ENCODE measurements around the gene ATP8B4.

DNA sequence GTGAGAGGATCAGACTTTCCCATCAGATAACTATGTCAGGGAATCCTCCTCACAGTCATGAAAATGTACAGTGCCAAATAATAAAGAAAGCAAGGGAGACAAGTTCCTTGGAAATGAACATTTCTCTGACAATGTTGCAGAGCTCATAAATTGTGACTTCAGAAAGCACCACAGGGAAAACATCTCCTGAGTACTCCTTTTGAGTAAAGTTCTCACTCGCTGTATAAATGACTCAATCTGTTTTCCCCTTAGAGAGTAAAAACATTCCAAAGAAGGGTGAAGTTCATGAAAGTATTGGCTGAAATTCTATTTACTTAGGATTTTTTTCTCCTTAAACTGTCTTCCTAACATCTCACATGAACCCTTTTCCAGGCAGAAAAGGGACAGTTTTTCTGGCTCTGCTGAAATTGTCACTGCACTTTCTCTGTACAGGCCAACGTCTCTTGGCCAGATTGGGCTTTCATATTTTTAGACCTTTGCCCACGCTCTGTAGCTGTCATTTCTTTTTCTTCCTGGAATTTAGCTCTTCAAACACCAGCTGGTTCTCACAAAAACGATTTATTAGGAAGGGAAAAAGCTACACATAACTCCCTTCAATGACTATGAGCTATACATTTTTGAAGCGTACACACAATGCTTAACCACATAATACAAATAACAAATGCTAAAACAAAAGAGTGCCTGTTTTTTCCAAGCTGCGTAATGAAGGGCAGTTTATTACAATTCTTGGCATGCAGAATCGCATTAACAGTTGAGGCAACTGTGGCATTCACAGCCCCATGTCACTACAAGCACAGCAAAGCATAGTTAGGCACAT lies 216.1 kb downstream of the ATP8B4 start:
- no peak for TF ChIP-seq EZH2 (IDR thresholded peaks at IDR 0.05)
- no peak for TF ChIP-seq FOXP2 (optimal IDR thresholded peaks at IDR 0.05; ENCODE audit: control extremely low read depth, extremely low read length, insufficient read depth)
